Epidermal melanocyte (primary cell): ENCODE data around the gene KLF14.
"Not testable (repeated sequence)": the region's sequence is repeated elsewhere in the genome, so short reads cannot be mapped to it uniquely, and the experiment has no call there.

Experiments used
- DNase-seq: peaks from one replicate; pipeline ENCODE4 v3.0.0; 2011; ENCODE audit warnings: low spot score; ENCODE audit not compliant: insufficient read length

The KLF14 gene

DNA sequence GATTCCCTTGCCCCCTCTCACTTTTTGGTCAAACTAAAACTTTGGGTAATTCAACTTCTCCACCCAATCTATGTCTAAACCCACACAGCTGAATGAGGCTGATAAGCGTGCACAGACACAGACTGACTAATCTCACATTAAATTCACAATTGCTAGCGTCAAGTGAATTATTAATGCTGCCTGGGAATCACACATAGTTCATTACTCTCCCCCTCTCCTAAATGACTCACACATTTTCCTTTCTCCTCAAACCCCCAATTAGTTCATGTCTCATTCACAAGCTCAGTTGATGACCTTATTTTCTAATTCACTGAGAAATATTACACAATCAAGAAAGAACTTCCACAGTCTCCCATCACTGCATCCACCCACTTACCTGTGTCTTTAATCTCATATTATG, 14.5 kb downstream of the KLF14 start:
- DNase-seq: no peak

DNA sequence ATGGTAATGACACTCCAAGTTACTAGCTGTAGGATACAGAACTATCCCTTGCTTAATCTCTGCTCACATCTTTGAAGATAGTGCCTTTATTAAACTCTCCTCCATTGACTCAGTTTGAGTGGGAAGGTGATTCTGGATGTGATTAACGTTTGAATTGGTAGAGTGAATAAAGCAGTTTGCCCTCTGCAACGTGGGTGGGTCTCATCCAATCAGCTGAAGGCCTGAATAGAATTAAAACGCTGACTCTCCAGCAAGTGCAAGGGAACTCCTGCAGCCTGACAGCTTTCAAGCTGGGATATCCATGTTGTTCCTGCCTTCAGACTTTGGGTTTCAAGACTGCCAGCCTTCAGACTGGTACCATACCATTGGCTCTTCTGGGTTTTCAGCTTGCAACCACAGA, 21.6 kb downstream of the KLF14 start:
- no peak for DNase-seq

DNA sequence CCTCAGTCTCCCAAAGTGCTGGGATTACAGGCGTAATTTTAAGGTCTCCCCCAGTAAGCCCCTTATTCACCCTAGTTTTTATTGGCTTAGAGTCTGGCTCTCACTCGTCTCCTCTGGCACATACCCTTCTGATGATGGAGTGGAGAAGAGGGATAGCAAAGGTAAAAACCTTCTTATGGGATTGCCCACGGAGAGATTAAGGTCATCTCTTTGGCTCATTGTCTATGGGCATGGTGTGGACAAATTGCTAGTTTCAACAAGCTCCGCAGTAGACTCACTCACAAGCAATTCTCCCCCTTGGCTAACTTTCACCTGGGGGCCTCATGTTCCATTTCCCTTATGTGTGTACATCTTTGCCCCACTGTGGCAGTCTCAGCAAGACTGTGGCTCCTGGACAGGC, 25.2 kb downstream of the KLF14 start:
- DNase-seq: no peak

DNA sequence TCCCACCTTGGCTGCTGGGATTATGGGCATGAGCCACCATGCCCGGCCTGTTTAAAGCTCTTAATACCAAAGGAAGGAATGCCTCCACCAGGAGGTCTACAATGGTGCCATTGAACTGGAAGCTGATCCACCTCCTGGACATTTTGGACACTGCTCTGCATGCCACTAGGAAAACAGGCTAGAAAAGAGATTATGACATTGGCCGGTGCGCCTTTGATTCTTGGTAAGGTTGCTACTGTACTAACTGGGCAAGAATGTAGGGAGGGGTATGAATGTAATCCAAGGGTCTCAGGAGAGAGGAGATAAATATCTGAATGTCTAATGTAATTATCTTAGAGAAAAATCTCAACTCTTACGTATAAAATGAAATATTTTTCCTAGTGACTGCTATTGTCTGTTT, 26.0 kb downstream of the KLF14 start:
- no peak for DNase-seq

DNA sequence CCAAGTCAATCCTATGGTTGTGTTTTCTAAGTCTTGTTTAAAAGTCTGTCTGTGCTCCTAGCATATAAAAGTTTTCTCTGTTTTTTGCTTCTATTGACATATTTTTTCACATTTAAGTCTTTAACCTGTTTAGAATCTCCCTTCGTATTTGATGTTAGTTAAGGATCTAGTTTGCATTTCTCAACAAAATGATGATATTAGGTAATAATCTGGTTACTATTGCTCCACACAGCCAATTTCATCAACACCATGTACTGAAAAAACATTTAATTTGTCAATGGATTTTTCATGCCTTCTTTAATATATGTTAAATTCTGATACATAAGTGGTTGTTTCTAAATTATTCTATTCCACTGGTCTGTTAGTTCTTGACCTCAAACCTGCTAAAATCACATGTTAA, 30.2 kb downstream of the KLF14 start:
- DNase-seq: no peak

DNA sequence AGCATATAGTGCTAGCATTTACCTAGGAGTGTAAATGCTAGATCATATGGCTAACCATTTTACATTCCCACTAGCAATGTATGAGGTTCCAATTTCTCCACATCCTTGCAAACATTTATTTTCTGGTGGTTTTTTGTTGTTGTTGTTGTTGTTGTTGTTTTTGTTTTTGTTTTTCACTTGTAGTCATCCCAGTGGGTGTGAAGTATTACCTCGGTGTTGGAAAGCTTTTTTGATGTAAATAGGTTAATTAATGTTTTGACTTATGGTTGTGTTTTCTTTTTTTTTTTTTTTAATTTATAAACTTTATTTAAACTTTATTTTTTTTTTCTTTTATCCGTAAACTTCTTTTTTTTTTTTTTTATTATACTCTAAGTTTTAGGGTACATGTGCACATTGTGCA, 32.4 kb downstream of the KLF14 start:
- DNase-seq: no peak

DNA sequence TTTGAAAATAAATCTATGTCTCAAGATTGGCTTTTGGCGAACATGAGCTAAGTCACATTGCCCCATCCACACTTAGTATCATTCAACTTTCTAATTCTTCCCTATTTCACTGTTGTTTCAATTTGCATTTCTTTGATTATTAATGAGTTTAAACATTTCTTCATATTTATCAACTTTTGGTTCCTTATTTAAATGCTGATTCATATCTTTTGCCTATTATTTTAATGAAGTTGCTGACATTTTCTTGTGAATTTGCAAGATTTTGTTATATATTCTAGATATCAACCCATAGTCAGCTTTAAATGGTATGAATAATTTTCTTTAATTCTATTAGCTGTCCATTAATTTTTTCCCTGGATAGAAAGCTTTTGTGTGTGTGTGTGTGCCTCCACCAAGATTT, 33.2 kb downstream of the KLF14 start:
- DNase-seq: no peak

DNA sequence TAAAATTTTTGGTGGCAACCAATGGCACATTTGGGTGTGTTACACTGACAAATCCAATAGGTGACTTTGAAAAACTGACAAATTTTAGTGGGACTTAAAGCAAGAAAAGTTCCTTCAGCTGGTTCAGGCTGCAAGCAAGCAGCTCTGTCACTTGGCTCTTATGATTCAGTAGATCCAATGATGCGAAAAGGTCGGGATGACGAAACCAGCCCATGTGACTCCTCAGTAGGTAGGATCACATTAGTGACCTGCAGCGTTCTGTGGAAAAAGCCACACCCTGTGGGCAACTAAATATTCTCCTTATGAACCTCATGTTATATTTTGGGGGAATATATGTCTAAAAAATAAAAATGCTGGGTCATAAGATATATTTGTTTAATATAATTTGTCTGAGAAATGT, 34.3 kb downstream of the KLF14 start:
- DNase-seq: no peak

DNA sequence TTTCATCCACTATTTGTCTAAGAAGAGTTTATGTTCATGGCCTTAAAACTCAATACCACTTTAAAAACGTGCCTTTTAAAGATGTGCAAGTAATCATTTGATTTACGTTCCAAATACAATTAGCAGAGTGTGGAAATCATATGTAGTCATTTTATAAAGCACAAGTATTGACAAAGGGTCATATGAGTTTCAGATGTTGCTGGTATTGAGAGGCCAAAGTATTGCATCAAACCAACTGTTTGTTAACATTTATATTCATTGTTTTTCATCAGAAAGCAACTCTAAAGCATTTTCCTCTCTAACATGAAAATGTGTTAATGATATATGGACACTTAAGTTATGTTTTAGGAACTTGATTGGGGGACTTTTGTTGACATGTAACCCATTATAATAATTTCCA, 36.2 kb downstream of the KLF14 start:
- DNase-seq: no peak

DNA sequence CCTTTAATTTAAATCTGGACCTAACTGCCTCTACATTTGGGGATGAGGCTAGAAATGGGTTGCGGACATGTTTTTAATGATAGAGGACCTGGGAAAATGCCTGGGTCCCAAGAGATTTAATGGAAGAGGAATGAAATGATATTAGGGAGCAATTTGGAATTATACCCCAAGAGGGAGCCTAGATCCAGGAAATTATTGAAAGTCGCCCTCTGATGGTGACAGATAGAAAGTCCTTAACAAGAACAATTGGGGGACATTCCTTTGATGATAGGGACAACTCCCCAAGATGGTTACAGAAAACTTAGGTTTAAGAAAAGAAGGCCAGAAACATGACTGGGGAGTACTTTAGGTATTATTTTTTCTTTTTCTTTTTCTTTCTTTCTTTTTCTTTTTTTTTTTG, 38.2 kb downstream of the KLF14 start:
- DNase-seq: no peak

DNA sequence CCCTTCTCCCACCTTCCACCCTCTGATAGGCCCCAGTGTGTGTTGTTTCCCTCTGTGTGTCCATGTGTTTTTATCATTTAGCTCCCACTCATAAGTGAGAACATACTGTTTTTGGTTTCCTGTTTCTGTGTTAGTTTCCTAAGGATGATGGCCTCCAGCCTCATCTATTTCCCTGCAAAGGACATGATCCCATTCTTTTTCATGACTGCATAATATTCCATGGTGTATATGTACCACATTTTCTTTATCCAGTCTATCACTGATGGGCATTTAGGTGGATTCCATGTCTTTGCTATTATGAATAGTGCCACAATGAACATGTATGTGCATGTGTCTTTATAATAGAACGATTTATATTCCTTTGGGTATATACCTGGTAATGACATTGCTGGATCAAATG, 41.6 kb downstream of the KLF14 start:
- not testable (repeated sequence) for DNase-seq

DNA sequence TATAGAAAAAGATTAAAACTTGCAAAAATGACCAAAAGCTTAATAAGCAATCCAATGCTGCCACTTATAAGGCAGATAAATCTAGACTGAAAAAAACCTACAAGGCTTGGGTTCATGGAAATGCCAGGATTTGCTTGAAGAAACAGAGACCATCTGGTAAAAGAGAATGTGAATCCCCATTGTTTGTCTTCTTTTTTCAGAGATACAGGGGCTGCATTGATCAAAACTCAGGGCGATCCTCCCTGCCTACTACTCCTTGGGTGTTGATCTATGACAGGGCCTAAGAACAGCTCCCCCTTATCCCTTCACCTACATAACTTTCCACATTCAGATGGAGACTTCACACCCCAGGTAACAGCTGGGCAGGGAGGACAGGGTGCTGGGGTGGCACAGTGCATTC, 44.3 kb downstream of the KLF14 start:
- DNase-seq: no peak

DNA sequence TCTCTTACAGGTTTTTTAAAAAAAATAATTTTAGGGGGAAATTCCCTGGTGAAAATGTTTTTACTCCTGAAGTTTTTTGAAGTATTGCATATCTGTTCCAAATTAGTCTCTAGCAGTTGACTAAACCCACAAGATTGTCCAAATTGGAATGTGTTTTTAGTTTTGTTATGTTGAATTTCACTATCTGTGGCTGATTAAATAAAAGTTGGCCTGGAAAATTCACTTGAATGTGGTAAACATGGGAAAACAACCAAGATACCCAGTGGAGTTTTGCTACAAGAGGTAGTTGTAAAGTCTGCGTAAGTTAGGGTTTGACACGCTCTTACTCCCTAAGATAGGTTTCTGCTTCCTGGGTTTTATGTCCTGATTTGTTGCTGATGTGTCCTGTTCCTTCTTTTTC, 51.0 kb downstream of the KLF14 start:
- DNase-seq: no peak
